GM15510 (cell line): ENCODE results near the gene POP7.

ENCODE experiments used
- POLR2A ChIP-seq: IDR thresholded peaks from 3 replicates; pipeline ENCODE4 v1.6.1; 2011; ENCODE audit warnings: borderline replicate concordance; ENCODE audit not compliant: insufficient read length; ENCODE audit errors: extremely low read depth

POP7 gene

DNA sequence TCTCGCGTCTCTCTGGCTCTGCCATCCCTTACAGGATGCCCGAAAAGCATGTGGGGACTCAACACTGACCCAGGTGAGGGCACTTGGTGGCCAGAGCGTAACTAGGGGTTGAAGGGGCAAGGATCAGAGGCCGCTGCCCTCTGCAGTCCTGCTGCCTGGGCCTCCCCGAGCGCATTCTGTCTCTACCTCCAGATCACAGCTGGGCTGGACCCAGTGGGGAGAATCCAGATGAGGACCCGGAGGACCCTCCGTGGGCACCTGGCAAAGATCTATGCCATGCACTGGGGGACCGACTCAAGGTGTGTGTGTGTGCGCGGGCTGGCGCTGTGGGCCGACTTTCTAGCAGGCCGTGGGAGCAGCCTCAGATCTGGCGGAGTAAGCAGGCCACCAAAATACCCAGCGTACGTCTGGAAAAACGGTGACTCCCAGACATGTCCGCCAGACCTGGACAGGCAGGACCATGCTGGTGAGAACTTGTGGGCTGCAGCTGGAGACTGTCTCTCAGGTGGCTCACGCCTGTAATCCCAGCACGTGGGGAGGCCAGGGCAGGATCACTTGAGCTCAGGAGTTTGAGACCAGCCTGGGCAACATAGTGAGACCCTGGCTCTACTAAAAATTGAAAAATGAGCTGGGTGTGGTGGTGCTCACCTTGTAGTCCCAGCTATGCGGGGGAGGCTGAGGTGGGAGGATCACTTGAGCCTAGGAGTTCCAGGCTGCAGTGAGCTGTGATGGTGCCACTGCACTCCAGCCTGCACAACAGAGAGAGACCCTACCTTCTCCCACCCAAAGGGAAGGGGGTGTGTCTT, 29.2 kb upstream of the POP7 start:
- TF ChIP-seq POLR2A = no peak

DNA sequence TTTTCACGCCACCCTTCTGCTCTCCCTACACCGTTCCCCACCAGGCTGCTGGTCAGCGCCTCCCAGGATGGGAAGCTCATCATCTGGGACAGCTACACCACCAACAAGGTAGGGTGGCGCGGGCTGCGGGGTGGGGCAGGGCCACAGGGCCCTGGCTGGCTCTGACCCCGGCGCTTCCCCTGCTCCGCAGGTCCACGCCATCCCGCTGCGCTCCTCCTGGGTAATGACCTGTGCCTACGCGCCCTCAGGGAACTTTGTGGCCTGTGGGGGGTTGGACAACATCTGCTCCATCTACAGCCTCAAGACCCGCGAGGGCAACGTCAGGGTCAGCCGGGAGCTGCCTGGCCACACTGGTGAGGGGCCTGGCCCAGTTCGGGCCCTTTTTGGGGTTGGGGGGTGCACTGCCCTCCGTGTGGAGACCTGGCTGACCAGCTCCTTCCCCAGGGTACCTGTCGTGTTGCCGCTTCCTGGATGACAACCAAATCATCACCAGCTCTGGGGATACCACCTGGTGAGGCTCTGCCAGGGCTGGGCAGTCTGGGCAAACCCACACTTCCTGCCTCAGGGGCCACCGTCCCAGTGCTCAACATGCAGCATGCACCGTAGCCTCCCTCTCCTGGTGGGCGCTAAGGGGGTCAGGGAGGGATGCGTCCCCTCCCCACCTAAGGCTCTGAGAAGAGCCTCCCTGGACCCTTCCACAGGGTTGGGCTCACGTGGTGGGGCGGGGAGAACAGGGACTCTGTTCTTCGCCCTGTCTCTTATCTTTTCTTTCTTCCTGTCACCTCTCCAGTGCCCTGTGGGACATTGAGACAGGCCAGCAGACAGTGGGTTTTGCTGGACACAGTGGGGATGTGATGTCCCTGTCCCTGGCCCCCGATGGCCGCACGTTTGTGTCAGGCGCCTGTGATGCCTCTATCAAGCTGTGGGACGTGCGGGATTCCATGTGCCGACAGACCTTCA, 28.3 kb upstream of the POP7 start:
- TF ChIP-seq POLR2A = no peak

DNA sequence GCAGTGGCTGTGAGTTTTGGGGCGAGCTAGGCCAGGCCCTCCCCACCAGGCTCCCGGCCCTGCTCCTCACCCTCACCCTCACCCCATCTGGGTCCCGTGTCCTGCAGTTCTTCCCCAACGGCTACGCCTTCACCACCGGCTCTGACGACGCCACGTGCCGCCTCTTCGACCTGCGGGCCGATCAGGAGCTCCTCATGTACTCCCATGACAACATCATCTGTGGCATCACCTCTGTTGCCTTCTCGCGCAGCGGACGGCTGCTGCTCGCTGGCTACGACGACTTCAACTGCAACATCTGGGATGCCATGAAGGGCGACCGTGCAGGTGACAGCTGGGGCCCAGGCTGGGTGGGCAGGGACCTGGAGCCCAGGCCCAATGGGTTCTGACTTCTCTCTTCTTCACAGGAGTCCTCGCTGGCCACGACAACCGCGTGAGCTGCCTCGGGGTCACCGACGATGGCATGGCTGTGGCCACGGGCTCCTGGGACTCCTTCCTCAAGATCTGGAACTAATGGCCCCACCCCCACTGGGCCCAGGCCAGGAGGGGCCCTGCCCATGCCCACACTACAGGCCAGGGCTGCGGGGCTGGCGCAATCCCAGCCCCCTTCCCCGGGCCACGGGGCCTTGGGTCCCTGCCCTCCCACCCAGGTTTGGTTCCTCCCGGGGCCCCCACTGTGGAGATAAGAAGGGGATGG, 27.5 kb upstream of the POP7 start:
- peak; percentile 1 for TF ChIP-seq POLR2A

DNA sequence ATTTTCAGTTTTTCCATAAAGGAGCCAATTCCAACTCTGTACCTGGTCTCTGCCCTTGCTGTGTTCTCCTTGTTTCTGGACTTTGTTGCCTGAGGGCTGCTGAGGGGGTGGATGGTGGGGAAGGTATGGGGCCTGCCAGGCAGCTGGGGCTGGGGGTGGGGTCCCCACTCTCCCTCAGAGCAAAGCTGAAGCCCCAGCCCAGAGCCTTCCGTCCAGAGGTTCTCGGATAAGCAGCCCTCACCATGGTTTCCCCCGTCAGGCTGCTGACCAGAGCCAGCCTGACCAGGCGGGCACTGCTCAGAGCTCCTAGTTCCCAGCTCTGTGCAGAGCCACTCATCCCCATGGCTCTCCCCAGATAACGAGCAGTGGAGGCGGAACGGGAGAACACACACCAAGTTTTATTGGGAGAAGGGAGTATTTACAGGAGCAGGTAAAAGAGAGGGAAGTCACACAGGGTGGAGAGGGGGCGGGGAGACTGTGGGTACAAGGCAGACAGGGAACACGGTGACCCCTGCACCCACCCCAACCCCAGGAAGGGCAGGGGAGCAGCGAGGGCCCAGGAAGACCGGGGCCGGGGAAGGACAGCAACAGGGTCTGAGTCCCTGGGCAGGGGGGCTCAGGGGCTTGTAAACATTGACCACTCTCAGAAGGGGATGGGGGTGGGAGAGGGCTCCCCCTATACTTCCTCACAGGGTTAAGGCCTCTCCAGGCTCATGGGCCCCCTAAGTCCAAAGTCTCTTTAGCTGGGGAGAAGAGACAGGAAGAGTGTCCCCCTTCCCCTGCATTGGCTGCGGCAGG, 26.6 kb upstream of the POP7 start:
- TF ChIP-seq POLR2A = no peak

DNA sequence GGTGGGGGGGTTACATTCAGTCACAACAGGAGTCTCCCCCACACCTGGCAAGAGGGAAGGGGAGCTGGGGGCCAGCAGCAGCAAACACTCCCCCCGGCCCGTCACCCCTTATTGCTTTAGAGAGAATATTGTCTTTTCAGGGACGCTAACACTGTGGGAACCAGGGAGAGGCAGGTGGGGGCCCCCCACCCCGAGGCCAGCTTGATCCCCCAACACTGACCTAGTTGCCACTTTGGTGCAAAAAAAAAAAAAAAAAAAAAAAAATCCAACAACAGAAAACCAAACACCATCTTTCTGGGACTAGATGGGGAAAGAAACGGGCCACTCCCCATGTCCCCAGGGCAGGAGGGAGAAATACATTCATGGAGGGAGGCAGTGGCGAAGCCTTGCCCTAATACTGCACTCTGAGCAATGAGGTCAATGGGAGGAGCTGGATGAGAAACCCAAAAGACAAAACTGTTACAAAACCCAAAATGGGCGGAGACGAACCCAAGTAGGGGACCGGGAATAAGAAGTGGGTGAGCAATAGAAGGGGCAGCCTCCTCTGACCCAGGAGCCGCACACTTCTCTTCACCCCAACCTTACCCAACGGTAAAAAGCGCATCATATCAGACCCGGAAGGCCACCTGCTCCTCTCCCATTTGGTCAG, 25.9 kb upstream of the POP7 start:
- TF ChIP-seq POLR2A = no peak

DNA sequence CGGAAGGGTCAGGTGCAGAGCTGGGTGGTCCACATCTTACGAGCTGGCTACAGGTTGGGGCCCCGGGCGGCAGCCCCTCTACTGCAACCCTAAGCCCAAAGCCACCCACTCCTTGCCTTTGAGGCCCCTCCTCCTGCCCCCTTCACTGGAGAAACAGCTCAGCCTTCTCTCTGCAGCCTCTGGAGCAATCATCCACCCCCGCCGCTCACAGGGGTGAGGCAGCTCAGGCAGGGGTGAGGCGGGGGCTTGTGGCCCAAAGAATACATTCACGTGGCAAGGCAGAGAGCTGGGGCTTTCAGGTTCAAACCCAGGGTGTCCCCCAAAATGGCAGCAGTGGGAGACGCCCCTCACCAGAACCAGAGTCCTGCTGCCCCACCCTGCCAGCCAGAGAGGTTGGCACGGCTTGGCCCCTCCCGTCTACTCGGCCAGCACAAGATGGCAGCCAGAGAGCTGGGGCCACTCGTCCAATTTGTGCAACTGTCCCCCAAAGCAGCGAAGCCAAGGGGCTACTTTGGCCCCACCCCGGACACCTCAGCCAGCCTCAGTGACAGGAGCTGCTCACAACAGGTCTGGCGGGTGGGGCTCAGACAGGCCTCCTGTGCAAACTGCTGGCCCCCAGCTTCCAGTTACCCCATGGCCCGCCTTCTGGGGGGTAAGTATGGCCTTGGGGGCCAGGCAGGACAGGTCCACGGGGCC, 25.2 kb upstream of the POP7 start:
- peak; percentile 15 for TF ChIP-seq POLR2A

DNA sequence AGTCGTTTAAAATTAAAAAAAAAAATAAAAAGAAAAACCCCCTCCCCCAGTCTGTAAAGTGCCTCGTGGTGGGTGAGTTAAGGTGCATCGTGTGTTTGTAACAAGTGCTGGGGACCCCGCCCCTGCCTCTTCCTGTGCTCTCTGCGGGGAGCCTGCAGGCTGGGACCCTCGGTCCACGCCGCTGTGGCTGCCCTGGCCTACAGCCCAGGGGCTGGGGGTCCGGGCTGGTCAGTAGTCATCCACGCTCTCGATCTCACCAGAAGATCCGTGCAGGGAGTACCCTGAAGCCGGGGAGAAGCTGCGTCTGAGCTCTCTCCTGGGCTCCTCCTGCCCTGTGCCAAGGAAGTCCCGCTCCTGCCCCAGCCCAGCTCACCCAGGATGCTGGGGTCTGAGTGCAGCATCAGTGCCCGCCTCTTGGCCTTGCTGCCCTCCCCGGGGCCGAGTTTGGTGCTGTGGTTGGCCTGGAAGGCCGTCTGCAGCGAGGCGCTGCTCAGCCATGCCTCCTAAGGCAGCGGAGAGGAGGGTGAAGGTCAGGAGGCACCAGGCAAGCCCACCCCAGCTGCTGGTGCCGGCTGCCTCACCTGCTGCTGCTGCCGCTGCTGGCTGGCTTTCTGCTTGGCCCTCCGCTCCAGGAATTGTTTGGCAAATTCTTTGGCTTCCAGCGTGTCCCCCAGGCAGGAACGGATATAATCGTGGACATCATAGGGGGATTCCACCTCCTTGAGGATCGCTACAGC, 24.3 kb upstream of the POP7 start:
- TF ChIP-seq POLR2A = no peak

DNA sequence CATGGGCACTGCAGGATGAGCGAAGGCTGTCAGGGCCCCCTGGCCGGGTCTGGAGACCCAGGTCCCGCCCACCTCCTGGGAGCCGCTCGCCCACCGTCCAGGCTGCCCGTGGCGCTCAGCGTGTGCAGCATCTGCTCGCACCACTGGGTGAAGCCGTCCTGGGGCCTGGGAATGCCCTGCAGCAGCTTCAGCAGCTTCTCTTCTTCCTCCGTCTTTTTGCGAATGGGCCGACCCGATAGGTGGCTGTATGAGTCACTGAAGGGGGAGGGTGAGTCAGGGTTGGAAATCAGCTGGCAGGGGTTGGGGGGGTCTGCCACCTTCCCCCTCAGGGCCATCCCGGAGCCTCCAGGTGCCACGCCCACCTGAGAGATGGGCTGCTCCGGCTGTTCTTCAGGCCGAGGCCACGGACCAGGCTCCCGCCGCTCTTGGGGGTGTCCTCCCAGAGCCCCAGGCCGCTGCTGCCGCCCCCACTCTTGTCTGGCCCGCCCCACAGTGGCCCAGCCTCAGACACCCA, 23.6 kb upstream of the POP7 start:
- TF ChIP-seq POLR2A = no peak

DNA sequence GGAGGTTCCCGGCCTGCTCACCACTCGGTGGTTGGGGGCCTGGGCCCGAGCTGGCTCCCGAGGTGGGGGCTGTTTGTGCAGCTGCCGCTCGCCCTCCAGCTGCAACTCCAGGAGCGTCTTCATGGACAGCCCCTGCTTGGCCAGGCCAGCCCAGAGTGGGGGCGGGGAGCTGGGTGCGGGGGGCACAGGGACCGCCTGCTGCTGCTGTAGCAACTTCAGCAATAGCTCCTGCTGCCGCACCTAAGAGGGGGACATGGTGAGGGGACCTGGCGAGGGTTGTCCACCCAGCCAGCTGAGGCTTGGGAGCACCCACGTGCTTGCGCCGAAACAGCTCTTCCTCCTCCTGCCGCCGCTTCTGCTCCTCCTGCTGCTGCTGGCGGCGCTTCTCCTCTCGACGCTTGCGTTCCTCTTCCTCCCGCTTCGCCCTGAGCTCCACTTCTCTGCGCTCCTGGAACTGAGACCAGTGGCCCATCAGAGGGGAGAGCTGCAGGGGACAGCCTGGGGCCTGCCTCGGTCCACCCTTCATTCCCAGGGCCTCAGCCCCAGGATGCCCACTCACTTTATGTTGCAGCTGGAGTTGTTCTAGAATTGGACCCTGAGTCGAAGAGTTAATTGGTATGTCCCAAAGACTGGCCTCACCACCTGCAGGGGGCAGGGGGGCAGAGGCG, 22.8 kb upstream of the POP7 start:
- TF ChIP-seq POLR2A = no peak

DNA sequence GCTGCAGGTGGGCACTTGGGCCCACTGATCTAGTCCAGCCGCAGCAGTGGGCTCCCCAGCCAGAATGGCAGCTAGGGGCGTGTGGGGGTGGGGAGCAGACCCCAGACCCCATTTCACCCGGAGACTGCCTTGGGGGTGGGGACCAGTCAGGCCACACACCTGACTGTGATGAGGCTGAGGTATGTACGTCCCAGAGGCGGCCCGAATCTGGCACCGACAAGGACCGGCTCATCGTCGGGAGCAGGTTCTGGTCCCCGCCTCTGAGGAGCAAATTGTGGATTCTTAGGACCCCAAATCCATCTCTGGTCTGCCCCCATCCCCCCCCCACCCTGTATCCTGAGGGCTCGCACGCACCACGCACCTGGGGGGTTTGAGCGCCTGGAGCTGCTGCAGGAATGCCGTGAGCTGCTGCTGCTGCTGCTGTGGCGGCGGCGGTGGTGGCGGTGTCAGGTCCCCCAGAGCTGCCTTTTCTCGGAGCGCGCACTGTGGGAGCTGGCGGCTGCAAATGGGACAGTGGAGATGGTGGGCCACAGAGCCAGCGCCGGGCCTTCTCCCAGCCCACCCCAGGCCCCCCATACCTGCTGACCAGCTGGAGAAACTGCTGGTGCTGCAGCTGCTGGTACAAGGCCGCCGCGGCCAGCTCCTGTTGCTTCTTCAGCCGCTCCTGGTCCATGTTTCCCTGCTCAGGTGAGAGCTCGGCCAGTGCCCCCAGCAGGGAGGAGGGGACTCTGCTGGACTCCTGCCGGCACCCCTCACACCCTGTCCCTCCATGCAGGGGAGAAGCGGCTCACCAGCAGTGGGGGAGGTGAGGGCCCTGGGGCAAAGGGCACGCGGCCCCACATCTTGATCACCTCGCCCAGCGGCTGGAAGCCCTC, 22.0 kb upstream of the POP7 start:
- no peak for TF ChIP-seq POLR2A

DNA sequence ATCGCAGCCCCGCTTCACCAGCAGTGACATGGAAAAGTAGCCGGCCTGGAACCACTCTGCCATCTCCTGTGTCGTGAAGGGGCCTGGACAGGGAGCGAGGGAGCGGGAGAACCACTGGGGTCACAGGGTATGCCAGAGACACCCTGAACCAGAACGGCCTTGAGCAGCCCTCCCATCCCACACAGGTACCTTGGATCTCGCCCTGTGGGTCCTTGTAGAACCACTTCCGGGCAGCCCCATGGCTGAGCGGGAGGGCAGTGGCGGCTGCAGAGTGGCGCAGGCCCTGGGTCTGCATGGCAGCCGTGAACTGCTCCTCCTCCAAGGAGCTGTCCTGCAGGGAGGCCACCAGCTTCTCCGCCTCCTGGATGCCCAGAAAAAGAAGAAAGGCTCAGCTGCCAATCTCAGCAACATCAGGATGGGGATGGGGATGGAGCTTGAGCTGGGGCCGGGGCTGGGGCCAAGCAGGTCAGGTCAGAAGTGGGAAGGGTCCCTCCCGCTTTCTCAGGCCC, 21.3 kb upstream of the POP7 start:
- no peak for TF ChIP-seq POLR2A
